Measurements from ENCODE around the gene CEP128. TPM values are rescaled to one million over a fixed set of nuclear protein-coding genes. Genes with fewer than 3 reads are reported as not detected.

CEP128 gene
- total RNA-seq, 2 experiments from 2014 or later = 71.9 to 137 TPM

GRCh38 chr14:80906946-80907345 is 34.6 kb downstream of the CEP128 start:
- ChIA-PET CTCF (ENCODE audit: unreplicated experiment) (no interaction called here), POLR2A (interaction anchor here (0.6 to 2.1 kb wide), 5 partner anchors 9 to 110 kb away, joined by 3 to 5 read pairs (median 4); no protein-coding TSS in a partner anchor)

DNA sequence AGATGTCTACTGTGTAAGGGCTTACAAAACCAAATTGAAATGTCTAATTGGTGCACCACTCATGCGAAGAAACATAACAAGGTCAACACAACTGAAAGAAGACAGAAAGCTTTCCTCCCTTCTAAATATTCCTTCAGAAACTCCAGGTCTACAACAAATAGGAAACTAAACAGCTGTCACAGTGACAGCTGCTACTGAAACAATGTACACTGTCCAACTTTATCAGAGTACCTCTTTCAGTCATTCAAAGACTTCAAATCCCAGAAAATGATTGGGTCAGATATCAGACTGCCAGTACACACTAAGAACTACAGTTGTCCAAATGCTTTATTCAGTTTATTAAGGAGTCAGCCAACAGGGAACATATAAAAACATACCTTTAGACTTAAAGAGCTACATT is 35.2 kb downstream of the CEP128 start:
- Histone ChIP-seq H4K20me1 (ENCODE audit: insufficient read depth, low read length) (no peaks in the 10 kb centered on the region), H2AFZ (ENCODE audit: low read length) (no peak overlapping the region), H3K9me2 (ENCODE audit: insufficient read depth, low read length) (no peaks in the 10 kb centered on the region), H3K9me3 (ENCODE audit: low read length) (no peaks in the 10 kb centered on the region), H3K4me2 (ENCODE audit: low read length) (no peak overlapping the region), H3K4me3 (ENCODE audit: low read depth, low read length, poor library complexity, severe bottlenecking) (no peak overlapping the region), H3K36me3 (ENCODE audit: insufficient read depth, low read length) (peaks cover 89% of the 10 kb centered on the region), H3K27ac (ENCODE audit: low read depth, low read length, poor library complexity, severe bottlenecking) (no peak overlapping the region), H3K4me1 (ENCODE audit: insufficient read depth, low read length, poor library complexity, severe bottlenecking) (no peaks in the 10 kb centered on the region), H3K79me2 (ENCODE audit: insufficient read depth, low read depth, low read length) (no peaks in the 10 kb centered on the region; the same call in 1 of the 2 replicates)
- no peak for DNase-seq (ENCODE audit: low spot score)
- CTCF ChIA-PET (ENCODE audit: unreplicated experiment) = no interaction called here
- BruUV-seq (replicated peaks) = no TSS peak
- TF ChIP-seq EZH2phosphoT487 (IDR thresholded peaks at IDR 0.05; ENCODE audit: borderline replicate concordance, low read depth, low read length) = no peak
- TF ChIP-seq, protein P1, sequence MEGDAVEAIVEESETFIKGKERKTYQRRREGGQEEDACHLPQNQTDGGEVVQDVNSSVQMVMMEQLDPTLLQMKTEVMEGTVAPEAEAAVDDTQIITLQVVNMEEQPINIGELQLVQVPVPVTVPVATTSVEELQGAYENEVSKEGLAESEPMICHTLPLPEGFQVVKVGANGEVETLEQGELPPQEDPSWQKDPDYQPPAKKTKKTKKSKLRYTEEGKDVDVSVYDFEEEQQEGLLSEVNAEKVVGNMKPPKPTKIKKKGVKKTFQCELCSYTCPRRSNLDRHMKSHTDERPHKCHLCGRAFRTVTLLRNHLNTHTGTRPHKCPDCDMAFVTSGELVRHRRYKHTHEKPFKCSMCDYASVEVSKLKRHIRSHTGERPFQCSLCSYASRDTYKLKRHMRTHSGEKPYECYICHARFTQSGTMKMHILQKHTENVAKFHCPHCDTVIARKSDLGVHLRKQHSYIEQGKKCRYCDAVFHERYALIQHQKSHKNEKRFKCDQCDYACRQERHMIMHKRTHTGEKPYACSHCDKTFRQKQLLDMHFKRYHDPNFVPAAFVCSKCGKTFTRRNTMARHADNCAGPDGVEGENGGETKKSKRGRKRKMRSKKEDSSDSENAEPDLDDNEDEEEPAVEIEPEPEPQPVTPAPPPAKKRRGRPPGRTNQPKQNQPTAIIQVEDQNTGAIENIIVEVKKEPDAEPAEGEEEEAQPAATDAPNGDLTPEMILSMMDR (conservative IDR thresholded peaks at IDR 0.05; ENCODE audit: low read length) = no peak
- POLR2A ChIA-PET = interaction anchor here (0.8 to 2.1 kb wide), 3 partner anchors 10 to 18 kb away, joined by 3 to 5 read pairs (median 3); no protein-coding TSS in a partner anchor
- intact Hi-C loops (cut with micrococcal nuclease; ENCODE audit: unreplicated experiment) = no loop called here

More at GRCh38 chr14:80906946-80907345, 34.6 kb downstream of the CEP128 start:
- Histone ChIP-seq H3K4me2 (ENCODE audit: low read length) (no peak overlapping the region), H3K9me3 (ENCODE audit: low read length) (no peaks in the 10 kb centered on the region), H4K20me1 (ENCODE audit: insufficient read depth, low read length) (no peaks in the 10 kb centered on the region), H3K9me2 (ENCODE audit: insufficient read depth, low read length) (no peaks in the 10 kb centered on the region), H3K4me1 (ENCODE audit: insufficient read depth, low read length, poor library complexity, severe bottlenecking) (no peaks in the 10 kb centered on the region), H3K36me3 (ENCODE audit: insufficient read depth, low read length) (peaks cover 87% of the 10 kb centered on the region), H3K79me2 (ENCODE audit: insufficient read depth, low read depth, low read length) (no peaks in the 10 kb centered on the region; the same call in 1 of the 2 replicates), H3K4me3 (ENCODE audit: low read depth, low read length, poor library complexity, severe bottlenecking) (no peak overlapping the region), H3K27ac (ENCODE audit: low read depth, low read length, poor library complexity, severe bottlenecking) (no peak overlapping the region), H2AFZ (ENCODE audit: low read length) (no peak overlapping the region)
- TF ChIP-seq, protein P1 (conservative IDR thresholded peaks at IDR 0.05; ENCODE audit: low read length) = no peak
- no peak for TF ChIP-seq EZH2phosphoT487 (IDR thresholded peaks at IDR 0.05; ENCODE audit: borderline replicate concordance, low read depth, low read length)
- intact Hi-C loops (cut with micrococcal nuclease; ENCODE audit: unreplicated experiment) = no loop called here
- no TSS peak for BruUV-seq (replicated peaks)
- no peak for DNase-seq (ENCODE audit: low spot score)

DNA sequence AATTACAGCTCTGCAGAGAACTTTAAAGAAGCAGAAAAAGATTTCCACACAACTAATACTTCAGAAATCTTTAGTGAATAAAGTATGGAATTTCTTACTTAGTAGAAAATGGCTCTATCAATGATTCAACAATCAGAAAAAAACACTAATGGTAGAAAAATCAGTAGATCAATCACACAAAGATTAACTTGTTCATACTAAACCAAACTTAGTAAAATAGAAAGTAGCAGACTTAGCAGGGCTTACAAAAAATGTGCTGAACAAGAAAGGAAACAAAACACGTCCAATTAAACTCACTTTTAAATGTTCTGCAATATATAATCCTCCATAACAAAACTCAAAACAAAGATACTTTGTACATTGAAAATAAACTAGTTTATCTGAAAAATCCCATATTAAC is 38.9 kb downstream of the CEP128 start:
- H3K79me2 ChIP-seq (ENCODE audit: insufficient read depth, low read depth, low read length) = no peaks in the 10 kb centered on the region; the same call in 1 of the 2 replicates
- H3K4me3 ChIP-seq (ENCODE audit: low read depth, low read length, poor library complexity, severe bottlenecking) = no peak overlapping the region
- H3K4me2 ChIP-seq (ENCODE audit: low read length) = no peak overlapping the region
- no peak overlapping the region for H2AFZ ChIP-seq (ENCODE audit: low read length)
- H3K9me2 ChIP-seq (ENCODE audit: insufficient read depth, low read length) = no peaks in the 10 kb centered on the region
- no peaks in the 10 kb centered on the region for H3K9me3 ChIP-seq (ENCODE audit: low read length)
- no TSS peak for BruUV-seq (replicated peaks)
- no peak overlapping the region for H3K27ac ChIP-seq (ENCODE audit: low read depth, low read length, poor library complexity, severe bottlenecking)
- TF ChIP-seq, protein P1 (conservative IDR thresholded peaks at IDR 0.05; ENCODE audit: low read length) = no peak
- TF ChIP-seq EZH2phosphoT487 (IDR thresholded peaks at IDR 0.05; ENCODE audit: borderline replicate concordance, low read depth, low read length) = no peak
- peaks cover 95% of the 10 kb centered on the region for H3K36me3 ChIP-seq (ENCODE audit: insufficient read depth, low read length)
- intact Hi-C loops (cut with micrococcal nuclease; ENCODE audit: unreplicated experiment) = no loop called here
- ChIA-PET CTCF (ENCODE audit: unreplicated experiment) (no interaction called here), POLR2A (interaction anchor here (0.6 to 1.6 kb wide), 4 partner anchors 11 to 56 kb away, joined by 3 to 5 read pairs (median 4); no protein-coding TSS in a partner anchor)
- DNase-seq (ENCODE audit: low spot score) = no peak
- H4K20me1 ChIP-seq (ENCODE audit: insufficient read depth, low read length) = no peaks in the 10 kb centered on the region
- no peaks in the 10 kb centered on the region for H3K4me1 ChIP-seq (ENCODE audit: insufficient read depth, low read length, poor library complexity, severe bottlenecking)

Data from OCI-LY7 (cell line).